ENCODE results near the gene SCYGR2.
"Not testable (repeated sequence)": the region's sequence is repeated elsewhere in the genome, so short reads cannot be mapped to it uniquely, and the experiment has no call there.

The SCYGR2 gene

DNA sequence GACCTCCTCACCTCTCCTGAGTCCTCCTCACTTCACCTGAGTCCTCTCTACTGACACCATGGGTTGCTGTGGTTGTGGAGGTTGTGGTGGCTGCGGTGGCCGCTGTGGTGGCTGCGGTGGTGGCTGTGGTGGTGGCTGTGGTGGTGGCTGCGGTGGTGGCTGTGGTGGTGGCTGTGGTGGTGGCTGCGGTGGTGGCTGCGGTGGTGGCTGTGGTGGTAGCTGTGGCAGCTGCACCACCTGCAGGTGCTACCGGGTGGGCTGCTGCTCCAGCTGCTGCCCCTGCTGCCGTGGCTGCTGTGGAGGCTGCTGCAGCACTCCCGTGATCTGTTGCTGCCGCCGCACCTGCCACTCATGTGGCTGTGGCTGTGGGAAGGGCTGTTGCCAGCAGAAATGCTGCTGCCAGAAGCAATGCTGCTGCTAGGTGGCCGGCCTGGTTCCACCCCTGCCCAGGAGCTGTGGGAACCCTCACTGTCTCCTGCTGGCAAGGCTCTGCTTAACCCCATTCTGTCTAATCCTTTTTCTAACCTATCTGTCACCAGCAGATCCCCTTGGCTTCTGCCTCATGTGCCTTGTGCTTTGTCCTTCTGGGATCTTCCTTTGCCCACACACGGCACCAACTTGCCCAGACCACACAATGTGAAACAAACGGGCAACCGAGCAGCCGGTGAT, at the start of gene SCYGR2:
SCYGR2 (plus strand) TSS at position 59 of the 669 bp plus-strand sequence; CDS start at position 59, 0 bp downstream.
- not testable (repeated sequence) for H3K4me3 ChIP-seq (ENCODE audit: low read depth, low read length)

GRCh38 chr2:227551836-227552235, 46.9 kb upstream of the SCYGR2 start:
- H3K4me3 ChIP-seq (ENCODE audit: low read depth, low read length): no peak overlapping the region
- TF ChIP-seq, protein P1, sequence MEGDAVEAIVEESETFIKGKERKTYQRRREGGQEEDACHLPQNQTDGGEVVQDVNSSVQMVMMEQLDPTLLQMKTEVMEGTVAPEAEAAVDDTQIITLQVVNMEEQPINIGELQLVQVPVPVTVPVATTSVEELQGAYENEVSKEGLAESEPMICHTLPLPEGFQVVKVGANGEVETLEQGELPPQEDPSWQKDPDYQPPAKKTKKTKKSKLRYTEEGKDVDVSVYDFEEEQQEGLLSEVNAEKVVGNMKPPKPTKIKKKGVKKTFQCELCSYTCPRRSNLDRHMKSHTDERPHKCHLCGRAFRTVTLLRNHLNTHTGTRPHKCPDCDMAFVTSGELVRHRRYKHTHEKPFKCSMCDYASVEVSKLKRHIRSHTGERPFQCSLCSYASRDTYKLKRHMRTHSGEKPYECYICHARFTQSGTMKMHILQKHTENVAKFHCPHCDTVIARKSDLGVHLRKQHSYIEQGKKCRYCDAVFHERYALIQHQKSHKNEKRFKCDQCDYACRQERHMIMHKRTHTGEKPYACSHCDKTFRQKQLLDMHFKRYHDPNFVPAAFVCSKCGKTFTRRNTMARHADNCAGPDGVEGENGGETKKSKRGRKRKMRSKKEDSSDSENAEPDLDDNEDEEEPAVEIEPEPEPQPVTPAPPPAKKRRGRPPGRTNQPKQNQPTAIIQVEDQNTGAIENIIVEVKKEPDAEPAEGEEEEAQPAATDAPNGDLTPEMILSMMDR (IDR thresholded peaks at IDR 0.05; ENCODE audit: borderline replicate concordance, insufficient read depth, low read depth, low read length): no peak

DNA sequence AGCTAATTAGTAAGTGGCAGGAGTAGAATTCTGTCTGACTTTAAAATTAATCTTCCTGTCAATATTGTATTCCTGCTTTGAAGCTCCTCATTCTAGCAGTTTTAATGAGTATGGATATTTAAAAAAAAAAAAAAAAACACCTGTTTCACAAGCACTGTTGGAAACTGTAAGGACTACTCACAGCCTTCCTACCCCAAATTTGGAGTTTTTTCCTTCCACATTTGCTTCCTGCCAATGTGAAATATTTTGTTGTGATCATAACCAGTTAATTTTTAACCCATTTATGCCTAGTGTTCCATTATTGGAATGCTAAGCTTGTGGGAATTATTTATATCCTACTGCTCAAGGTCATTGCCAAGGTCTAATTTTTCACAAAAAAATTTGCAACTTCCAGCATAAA, 36.1 kb upstream of the SCYGR2 start:
- H3K4me3 ChIP-seq (ENCODE audit: low read depth, low read length): no peak overlapping the region
- TF ChIP-seq, protein P1 (IDR thresholded peaks at IDR 0.05; ENCODE audit: borderline replicate concordance, insufficient read depth, low read depth, low read length): no peak

DNA sequence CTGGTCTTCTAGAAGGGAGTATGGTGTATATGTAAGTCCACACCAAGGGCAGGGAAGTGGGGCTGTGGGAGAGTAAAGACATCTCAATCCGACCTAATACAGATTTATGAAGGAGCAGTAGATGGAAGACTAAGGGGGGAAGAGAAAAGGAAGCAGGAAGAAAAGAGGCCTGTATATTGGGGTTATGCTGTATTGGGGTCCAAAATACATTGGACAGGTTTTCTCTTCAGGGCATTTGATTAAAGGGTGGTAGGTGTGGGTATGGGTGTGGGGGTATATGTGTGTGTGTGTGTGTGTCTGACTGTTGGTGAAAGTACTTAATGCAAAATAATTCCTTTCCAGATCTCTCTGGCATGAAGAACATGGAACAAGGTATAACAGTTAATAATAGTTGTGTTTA, 33.6 kb upstream of the SCYGR2 start:
- H3K4me3 ChIP-seq (ENCODE audit: low read depth, low read length): no peak overlapping the region
- TF ChIP-seq, protein P1 (IDR thresholded peaks at IDR 0.05; ENCODE audit: borderline replicate concordance, insufficient read depth, low read depth, low read length): no peak

GRCh38 chr2:227566012-227566411, 32.7 kb upstream of the SCYGR2 start:
- TF ChIP-seq, protein P1 (IDR thresholded peaks at IDR 0.05; ENCODE audit: borderline replicate concordance, insufficient read depth, low read depth, low read length): no peak
- H3K4me3 ChIP-seq (ENCODE audit: low read depth, low read length): no peak overlapping the region

- no peak overlapping the region for H3K4me3 ChIP-seq (ENCODE audit: low read depth, low read length)
- TF ChIP-seq, protein P1 (IDR thresholded peaks at IDR 0.05; ENCODE audit: borderline replicate concordance, insufficient read depth, low read depth, low read length): no peak
These were observed 29.9 kb upstream of the SCYGR2 start for GRCh38 chr2:227568852-227569169.

GRCh38 chr2:227570615-227571014, 28.1 kb upstream of the SCYGR2 start:
- TF ChIP-seq, protein P1 (IDR thresholded peaks at IDR 0.05; ENCODE audit: borderline replicate concordance, insufficient read depth, low read depth, low read length): no peak
- no peak overlapping the region for H3K4me3 ChIP-seq (ENCODE audit: low read depth, low read length)
